GM23338 (cell line): ENCODE data around the gene EIF3K. TPM values are rescaled to one million over a fixed set of nuclear protein-coding genes. Genes with fewer than 3 reads are reported as not detected.

ENCODE experiments used
- ATAC-seq: fragments of 200-7000 bp; cut with Tn5 transposase; 3 replicates; pipeline ENCODE4 v1.9.1; 2020
- DNase-seq: peaks from one replicate; pipeline ENCODE4 v3.0.0-alpha.2; 2015; ENCODE audit warnings: low spot score
- H2AFZ ChIP-seq: fragments of 200-600 bp; sonication (generic); 2 replicates; pipeline ENCODE4 v1.8.0; 2016; ENCODE audit warnings: antibody characterized with exemption, mild to moderate bottlenecking, moderate library complexity
- H3F3A ChIP-seq: fragments of 200-600 bp; sonication (generic); replicated peaks from 2 replicates; pipeline ENCODE4 v1.8.0; 2017; ENCODE audit warnings: antibody characterized with exemption, mixed run types, low read depth
- H3K27ac ChIP-seq: fragments of 200-600 bp; sonication (generic); 2 replicates; pipeline ENCODE4 v1.6.1; 2016; ENCODE audit warnings: low read depth
- H3K27me3 ChIP-seq: fragments of 200-600 bp; sonication (generic); 2 replicates; pipeline ENCODE4 v1.8.0; 2016; ENCODE audit warnings: mild to moderate bottlenecking, mixed run types, moderate library complexity; ENCODE audit not compliant: insufficient read depth
- H3K36me3 ChIP-seq: fragments of 200-600 bp; sonication (generic); 2 replicates; pipeline ENCODE4 v1.8.0; 2016; ENCODE audit warnings: mild to moderate bottlenecking; ENCODE audit not compliant: insufficient read depth
- H3K4me1 ChIP-seq: fragments of 200-600 bp; sonication (generic); 2 replicates; pipeline ENCODE4 v1.8.0; 2016; ENCODE audit warnings: mild to moderate bottlenecking, moderate library complexity; ENCODE audit not compliant: insufficient read depth
- H3K4me2 ChIP-seq: fragments of 200-600 bp; sonication (generic); 2 replicates; pipeline ENCODE4 v1.7.1; 2017; ENCODE audit warnings: mixed run types
- H3K4me3 ChIP-seq: fragments of 200-600 bp; sonication (generic); 2 replicates; pipeline ENCODE4 v1.6.1; 2016; ENCODE audit warnings: mixed run types
- H3K79me2 ChIP-seq: fragments of 200-600 bp; sonication (generic); replicated peaks from 2 replicates; pipeline ENCODE4 v1.8.0; 2017; ENCODE audit warnings: mild to moderate bottlenecking; ENCODE audit not compliant: insufficient read depth
- H3K9me2 ChIP-seq: fragments of 200-600 bp; sonication (generic); 2 replicates; pipeline ENCODE4 v1.8.0; 2017; ENCODE audit not compliant: insufficient read depth
- H4K20me1 ChIP-seq: fragments of 200-600 bp; sonication (generic); replicated peaks from 2 replicates; pipeline ENCODE4 v1.8.0; 2017; ENCODE audit warnings: mild to moderate bottlenecking; ENCODE audit not compliant: insufficient read depth
- H3K27ac Mint-ChIP-seq: 2 replicates; pipeline ENCODE4 v1.8.0; 2020; ENCODE audit warnings: inconsistent platforms, mild to moderate bottlenecking, moderate library complexity, mixed read lengths
- H3K27me3 Mint-ChIP-seq: 3 replicates; pipeline ENCODE4 v1.8.0; 2022; ENCODE audit warnings: low read depth, mild to moderate bottlenecking, moderate library complexity, mixed read lengths, inconsistent platforms; ENCODE audit not compliant: insufficient read depth, poor library complexity
- H3K36me3 Mint-ChIP-seq: 3 replicates; pipeline ENCODE4 v1.8.0; 2021; ENCODE audit warnings: low read depth, mild to moderate bottlenecking, inconsistent platforms, moderate library complexity, mixed read lengths
- H3K4me1 Mint-ChIP-seq: 3 replicates; pipeline ENCODE4 v1.8.0; 2020; ENCODE audit warnings: mild to moderate bottlenecking, inconsistent platforms, mixed read lengths
- H3K4me3 Mint-ChIP-seq: 3 replicates; pipeline ENCODE4 v1.8.0; 2021; ENCODE audit warnings: moderate library complexity, mild to moderate bottlenecking, inconsistent platforms, mixed read lengths
- H3K9me3 Mint-ChIP-seq: 3 replicates; pipeline ENCODE4 v1.8.0; 2020; ENCODE audit warnings: moderate library complexity, mild to moderate bottlenecking, inconsistent platforms, mixed read lengths
- EZH2 ChIP-seq: fragments of 200-600 bp; sonication (generic); IDR thresholded peaks from one replicate; pipeline ENCODE4 v1.8.0; 2017; ENCODE audit warnings: antibody characterized with exemption, mild to moderate bottlenecking, low read depth; ENCODE audit not compliant: unreplicated experiment
- EZH2phosphoT487 ChIP-seq: fragments of 200-600 bp; sonication (generic); IDR thresholded peaks from one replicate; pipeline ENCODE4 v1.8.1; 2018; ENCODE audit warnings: antibody characterized with exemption; ENCODE audit not compliant: unreplicated experiment
- JUNB ChIP-seq: IDR thresholded peaks from one replicate; pipeline ENCODE4 v1.6.1; 2016; ENCODE audit warnings: antibody characterized with exemption; ENCODE audit not compliant: unreplicated experiment
- NANOG ChIP-seq: IDR thresholded peaks from 2 replicates; pipeline ENCODE4 v1.6.1; 2016; ENCODE audit warnings: antibody characterized with exemption, borderline replicate concordance
- POLR2AphosphoS5 ChIP-seq: IDR thresholded peaks from 2 replicates; pipeline ENCODE4 v1.6.1; 2016; ENCODE audit warnings: antibody characterized with exemption, low read depth
- STAT1 ChIP-seq: IDR thresholded peaks from one replicate; pipeline ENCODE4 v1.6.1; 2016; ENCODE audit warnings: antibody characterized with exemption; ENCODE audit not compliant: unreplicated experiment
- ZNF114 ChIP-seq: fragments of 250-450 bp; sonication (Bioruptor Pico); IDR thresholded peaks from 2 replicates; pipeline ENCODE4 v1.5.0; 2020; ENCODE audit warnings: mild to moderate bottlenecking, moderate library complexity
- ZNF331 ChIP-seq: fragments of 250-450 bp; sonication (Bioruptor Pico); IDR thresholded peaks from 2 replicates; pipeline ENCODE4 v1.5.0; 2020; ENCODE audit warnings: low read depth, mild to moderate bottlenecking, moderate library complexity
- polyA plus RNA-seq: library from polyadenylated mRNA; unstranded; fragments of >200 nt; fragmentation: Nextera tagmentation; extraction: Ambion mirVana; gene quantifications from 2 replicates; pipeline ENCODE4 v1.2.1, GENCODE V29; 2016
- total RNA-seq: library from RNA; depleted of rRNA; stranded (reverse); fragments of >200 nt; shearing (Covaris generic); gene quantifications from 2 replicates; pipeline ENCODE4 v1.2.3, GENCODE V29; 2014
- TF ChIP-seq, protein P1 (sequence below): fragments of 250-450 bp; sonication (Bioruptor Pico); IDR thresholded peaks from 2 replicates; pipeline ENCODE4 v1.5.0; 2020; ENCODE audit warnings: mild to moderate bottlenecking, moderate library complexity
- TF ChIP-seq, protein P2 (sequence below), 2 experiments: fragments of 200-600 bp in 1 of 2; sonication (generic) in 1 of 2; conservative IDR thresholded peaks; 2 replicates each; pipeline versions ENCODE4 v1.5.1 to v1.6.1; 2016 to 2017; ENCODE audit warnings: antibody characterized with exemption in 2 of 2, low read depth in 2 of 2, mild to moderate bottlenecking in 2 of 2, moderate library complexity in 1 of 2
- TF ChIP-seq, protein P3 (sequence below): IDR thresholded peaks from 2 replicates; pipeline ENCODE4 v1.6.1; 2016; ENCODE audit warnings: antibody characterized with exemption
- TF ChIP-seq, protein P4 (sequence below): IDR thresholded peaks from one replicate; pipeline ENCODE4 v1.6.1; 2018; ENCODE audit warnings: antibody characterized with exemption; ENCODE audit not compliant: unreplicated experiment

The EIF3K gene
- total and polyA plus RNA-seq, 2 experiments from 2014 or later, result 226 to 509 TPM

DNA sequence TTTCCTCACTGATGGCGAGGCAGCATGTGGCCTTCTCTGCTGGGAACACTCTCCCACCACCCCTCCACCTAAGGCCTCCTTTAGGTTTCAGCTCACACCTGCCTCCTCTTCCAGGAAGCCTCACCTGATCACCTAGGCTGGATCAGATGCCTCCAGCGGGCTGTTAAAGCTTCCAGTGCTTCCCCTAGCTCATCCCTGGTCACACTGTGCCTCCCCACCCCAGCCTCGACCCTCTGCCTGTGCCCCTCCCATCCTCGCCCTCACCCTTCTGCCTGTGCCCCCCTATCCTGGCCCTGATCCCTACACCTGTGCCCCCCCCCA lies 35.0 kb upstream of the EIF3K start:
- no peak overlapping the region for H3K4me2 ChIP-seq
- no peaks in the 10 kb centered on the region for H3K4me1 Mint-ChIP-seq
- ATAC-seq (no peak), DNase-seq (no peak)
- no peaks in the 10 kb centered on the region for H3F3A ChIP-seq
- H3K9me3 Mint-ChIP-seq, result no peaks in the 10 kb centered on the region
- peaks cover 32% of the 10 kb centered on the region for H3K36me3 Mint-ChIP-seq
- no peak overlapping the region for H3K4me3 Mint-ChIP-seq
- H3K27me3 ChIP-seq, result no peaks in the 10 kb centered on the region
- no peak overlapping the region for H2AFZ ChIP-seq
- H3K27ac Mint-ChIP-seq, result no peak overlapping the region
- no peaks in the 10 kb centered on the region for H3K4me1 ChIP-seq
- H4K20me1 ChIP-seq, result no peaks in the 10 kb centered on the region
- peaks cover 14% of the 10 kb centered on the region for H3K27me3 Mint-ChIP-seq
- no peak overlapping the region for H3K4me3 ChIP-seq
- no peaks in the 10 kb centered on the region for H3K9me2 ChIP-seq
- no peak for TF ChIP-seq POLR2AphosphoS5
- TF ChIP-seq, protein P1, sequence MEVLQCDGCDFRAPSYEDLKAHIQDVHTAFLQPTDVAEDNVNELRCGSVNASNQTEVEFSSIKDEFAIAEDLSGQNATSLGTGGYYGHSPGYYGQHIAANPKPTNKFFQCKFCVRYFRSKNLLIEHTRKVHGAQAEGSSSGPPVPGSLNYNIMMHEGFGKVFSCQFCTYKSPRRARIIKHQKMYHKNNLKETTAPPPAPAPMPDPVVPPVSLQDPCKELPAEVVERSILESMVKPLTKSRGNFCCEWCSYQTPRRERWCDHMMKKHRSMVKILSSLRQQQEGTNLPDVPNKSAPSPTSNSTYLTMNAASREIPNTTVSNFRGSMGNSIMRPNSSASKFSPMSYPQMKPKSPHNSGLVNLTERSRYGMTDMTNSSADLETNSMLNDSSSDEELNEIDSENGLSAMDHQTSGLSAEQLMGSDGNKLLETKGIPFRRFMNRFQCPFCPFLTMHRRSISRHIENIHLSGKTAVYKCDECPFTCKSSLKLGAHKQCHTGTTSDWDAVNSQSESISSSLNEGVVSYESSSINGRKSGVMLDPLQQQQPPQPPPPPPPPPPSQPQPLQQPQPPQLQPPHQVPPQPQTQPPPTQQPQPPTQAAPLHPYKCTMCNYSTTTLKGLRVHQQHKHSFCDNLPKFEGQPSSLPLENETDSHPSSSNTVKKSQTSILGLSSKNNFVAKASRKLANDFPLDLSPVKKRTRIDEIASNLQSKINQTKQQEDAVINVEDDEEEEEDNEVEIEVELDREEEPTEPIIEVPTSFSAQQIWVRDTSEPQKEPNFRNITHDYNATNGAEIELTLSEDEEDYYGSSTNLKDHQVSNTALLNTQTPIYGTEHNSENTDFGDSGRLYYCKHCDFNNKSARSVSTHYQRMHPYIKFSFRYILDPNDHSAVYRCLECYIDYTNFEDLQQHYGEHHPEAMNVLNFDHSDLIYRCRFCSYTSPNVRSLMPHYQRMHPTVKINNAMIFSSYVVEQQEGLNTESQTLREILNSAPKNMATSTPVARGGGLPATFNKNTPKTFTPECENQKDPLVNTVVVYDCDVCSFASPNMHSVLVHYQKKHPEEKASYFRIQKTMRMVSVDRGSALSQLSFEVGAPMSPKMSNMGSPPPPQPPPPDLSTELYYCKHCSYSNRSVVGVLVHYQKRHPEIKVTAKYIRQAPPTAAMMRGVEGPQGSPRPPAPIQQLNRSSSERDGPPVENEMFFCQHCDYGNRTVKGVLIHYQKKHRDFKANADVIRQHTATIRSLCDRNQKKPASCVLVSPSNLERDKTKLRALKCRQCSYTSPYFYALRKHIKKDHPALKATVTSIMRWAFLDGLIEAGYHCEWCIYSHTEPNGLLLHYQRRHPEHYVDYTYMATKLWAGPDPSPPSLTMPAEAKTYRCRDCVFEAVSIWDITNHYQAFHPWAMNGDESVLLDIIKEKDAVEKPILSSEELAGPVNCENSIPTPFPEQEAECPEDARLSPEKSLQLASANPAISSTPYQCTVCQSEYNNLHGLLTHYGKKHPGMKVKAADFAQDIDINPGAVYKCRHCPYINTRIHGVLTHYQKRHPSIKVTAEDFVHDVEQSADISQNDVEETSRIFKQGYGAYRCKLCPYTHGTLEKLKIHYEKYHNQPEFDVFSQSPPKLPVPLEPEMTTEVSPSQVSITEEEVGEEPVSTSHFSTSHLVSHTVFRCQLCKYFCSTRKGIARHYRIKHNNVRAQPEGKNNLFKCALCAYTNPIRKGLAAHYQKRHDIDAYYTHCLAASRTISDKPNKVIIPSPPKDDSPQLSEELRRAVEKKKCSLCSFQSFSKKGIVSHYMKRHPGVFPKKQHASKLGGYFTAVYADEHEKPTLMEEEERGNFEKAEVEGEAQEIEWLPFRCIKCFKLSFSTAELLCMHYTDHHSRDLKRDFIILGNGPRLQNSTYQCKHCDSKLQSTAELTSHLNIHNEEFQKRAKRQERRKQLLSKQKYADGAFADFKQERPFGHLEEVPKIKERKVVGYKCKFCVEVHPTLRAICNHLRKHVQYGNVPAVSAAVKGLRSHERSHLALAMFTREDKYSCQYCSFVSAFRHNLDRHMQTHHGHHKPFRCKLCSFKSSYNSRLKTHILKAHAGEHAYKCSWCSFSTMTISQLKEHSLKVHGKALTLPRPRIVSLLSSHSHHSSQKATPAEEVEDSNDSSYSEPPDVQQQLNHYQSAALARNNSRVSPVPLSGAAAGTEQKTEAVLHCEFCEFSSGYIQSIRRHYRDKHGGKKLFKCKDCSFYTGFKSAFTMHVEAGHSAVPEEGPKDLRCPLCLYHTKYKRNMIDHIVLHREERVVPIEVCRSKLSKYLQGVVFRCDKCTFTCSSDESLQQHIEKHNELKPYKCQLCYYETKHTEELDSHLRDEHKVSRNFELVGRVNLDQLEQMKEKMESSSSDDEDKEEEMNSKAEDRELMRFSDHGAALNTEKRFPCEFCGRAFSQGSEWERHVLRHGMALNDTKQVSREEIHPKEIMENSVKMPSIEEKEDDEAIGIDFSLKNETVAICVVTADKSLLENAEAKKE (CRISPR knock-in tag), result no peak
- no peak for TF ChIP-seq ZNF331 (CRISPR knock-in tag)
- TF ChIP-seq, protein P2, sequence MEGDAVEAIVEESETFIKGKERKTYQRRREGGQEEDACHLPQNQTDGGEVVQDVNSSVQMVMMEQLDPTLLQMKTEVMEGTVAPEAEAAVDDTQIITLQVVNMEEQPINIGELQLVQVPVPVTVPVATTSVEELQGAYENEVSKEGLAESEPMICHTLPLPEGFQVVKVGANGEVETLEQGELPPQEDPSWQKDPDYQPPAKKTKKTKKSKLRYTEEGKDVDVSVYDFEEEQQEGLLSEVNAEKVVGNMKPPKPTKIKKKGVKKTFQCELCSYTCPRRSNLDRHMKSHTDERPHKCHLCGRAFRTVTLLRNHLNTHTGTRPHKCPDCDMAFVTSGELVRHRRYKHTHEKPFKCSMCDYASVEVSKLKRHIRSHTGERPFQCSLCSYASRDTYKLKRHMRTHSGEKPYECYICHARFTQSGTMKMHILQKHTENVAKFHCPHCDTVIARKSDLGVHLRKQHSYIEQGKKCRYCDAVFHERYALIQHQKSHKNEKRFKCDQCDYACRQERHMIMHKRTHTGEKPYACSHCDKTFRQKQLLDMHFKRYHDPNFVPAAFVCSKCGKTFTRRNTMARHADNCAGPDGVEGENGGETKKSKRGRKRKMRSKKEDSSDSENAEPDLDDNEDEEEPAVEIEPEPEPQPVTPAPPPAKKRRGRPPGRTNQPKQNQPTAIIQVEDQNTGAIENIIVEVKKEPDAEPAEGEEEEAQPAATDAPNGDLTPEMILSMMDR (conservative IDR thresholded peaks at IDR 0.05; ENCODE audit: low read depth in 2 of 2), result no peak
- TF ChIP-seq EZH2, result no peak
- TF ChIP-seq STAT1, result no peak
- TF ChIP-seq JUNB, result no peak
- TF ChIP-seq, protein P3, sequence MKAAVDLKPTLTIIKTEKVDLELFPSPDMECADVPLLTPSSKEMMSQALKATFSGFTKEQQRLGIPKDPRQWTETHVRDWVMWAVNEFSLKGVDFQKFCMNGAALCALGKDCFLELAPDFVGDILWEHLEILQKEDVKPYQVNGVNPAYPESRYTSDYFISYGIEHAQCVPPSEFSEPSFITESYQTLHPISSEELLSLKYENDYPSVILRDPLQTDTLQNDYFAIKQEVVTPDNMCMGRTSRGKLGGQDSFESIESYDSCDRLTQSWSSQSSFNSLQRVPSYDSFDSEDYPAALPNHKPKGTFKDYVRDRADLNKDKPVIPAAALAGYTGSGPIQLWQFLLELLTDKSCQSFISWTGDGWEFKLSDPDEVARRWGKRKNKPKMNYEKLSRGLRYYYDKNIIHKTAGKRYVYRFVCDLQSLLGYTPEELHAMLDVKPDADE, result no peak
- no peak for TF ChIP-seq ZNF114 (CRISPR knock-in tag)
- TF ChIP-seq NANOG, result no peak
- TF ChIP-seq, protein P4, sequence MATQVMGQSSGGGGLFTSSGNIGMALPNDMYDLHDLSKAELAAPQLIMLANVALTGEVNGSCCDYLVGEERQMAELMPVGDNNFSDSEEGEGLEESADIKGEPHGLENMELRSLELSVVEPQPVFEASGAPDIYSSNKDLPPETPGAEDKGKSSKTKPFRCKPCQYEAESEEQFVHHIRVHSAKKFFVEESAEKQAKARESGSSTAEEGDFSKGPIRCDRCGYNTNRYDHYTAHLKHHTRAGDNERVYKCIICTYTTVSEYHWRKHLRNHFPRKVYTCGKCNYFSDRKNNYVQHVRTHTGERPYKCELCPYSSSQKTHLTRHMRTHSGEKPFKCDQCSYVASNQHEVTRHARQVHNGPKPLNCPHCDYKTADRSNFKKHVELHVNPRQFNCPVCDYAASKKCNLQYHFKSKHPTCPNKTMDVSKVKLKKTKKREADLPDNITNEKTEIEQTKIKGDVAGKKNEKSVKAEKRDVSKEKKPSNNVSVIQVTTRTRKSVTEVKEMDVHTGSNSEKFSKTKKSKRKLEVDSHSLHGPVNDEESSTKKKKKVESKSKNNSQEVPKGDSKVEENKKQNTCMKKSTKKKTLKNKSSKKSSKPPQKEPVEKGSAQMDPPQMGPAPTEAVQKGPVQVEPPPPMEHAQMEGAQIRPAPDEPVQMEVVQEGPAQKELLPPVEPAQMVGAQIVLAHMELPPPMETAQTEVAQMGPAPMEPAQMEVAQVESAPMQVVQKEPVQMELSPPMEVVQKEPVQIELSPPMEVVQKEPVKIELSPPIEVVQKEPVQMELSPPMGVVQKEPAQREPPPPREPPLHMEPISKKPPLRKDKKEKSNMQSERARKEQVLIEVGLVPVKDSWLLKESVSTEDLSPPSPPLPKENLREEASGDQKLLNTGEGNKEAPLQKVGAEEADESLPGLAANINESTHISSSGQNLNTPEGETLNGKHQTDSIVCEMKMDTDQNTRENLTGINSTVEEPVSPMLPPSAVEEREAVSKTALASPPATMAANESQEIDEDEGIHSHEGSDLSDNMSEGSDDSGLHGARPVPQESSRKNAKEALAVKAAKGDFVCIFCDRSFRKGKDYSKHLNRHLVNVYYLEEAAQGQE, result no peak
- no peak for TF ChIP-seq EZH2phosphoT487
- H3K27ac ChIP-seq, result no peak overlapping the region
- H3K79me2 ChIP-seq, result no peaks in the 10 kb centered on the region
- peaks cover 5% of the 10 kb centered on the region; the same call in 1 of the 2 replicates for H3K36me3 ChIP-seq
